Progenitor cell of endocrine pancreas (in vitro differentiated cells): Measurements from ENCODE around the gene SNRPE. TPM values are rescaled to one million over a fixed set of nuclear protein-coding genes. Genes with fewer than 3 reads are reported as not detected.

Source experiments
- DNase-seq: peaks from one replicate; pipeline ENCODE4 v3.0.0; 2021; ENCODE audit warnings: low spot score; ENCODE audit not compliant: unreplicated experiment
- H3K27ac Mint-ChIP-seq: 2 replicates; pipeline ENCODE4 v1.8.0; 2021; ENCODE audit warnings: mild to moderate bottlenecking, moderate library complexity, mixed read lengths
- H3K27me3 Mint-ChIP-seq: 2 replicates; pipeline ENCODE4 v1.8.0; 2021; ENCODE audit warnings: mixed read lengths
- H3K36me3 Mint-ChIP-seq: 2 replicates; pipeline ENCODE4 v1.8.0; 2022; ENCODE audit warnings: mixed read lengths; ENCODE audit not compliant: insufficient read depth
- H3K4me1 Mint-ChIP-seq: 2 replicates; pipeline ENCODE4 v1.8.0; 2021; ENCODE audit warnings: low read depth, mixed read lengths
- H3K4me3 Mint-ChIP-seq: 2 replicates; pipeline ENCODE4 v1.8.0; 2021; ENCODE audit warnings: low read depth, mild to moderate bottlenecking, moderate library complexity, mixed read lengths
- H3K9me3 Mint-ChIP-seq: 2 replicates; pipeline ENCODE4 v1.8.0; 2021; ENCODE audit warnings: low read depth, mixed read lengths
- CTCF ChIP-seq: fragments of 200-600 bp; sonication (generic); IDR thresholded peaks from one replicate; pipeline ENCODE4 v1.5.0; 2021; ENCODE audit warnings: antibody characterized with exemption, mild to moderate bottlenecking; ENCODE audit not compliant: unreplicated experiment
- long read RNA-seq: library from polyadenylated mRNA; unstranded; transcript quantifications from one replicate; pipeline ENCODE4 v2.0.0, GENCODE V29; 2020
- total RNA-seq: library from RNA; stranded (reverse); gene quantifications from 2 replicates; pipeline ENCODE4 v1.2.1, GENCODE V29; 2021

Gene SNRPE
- total RNA-seq: 240 and 253 TPM in 2 replicates
- long read RNA-seq, transcript SNRPE-202 (5 exons, 942 nt): major isoform, 70 of 82 reads
- long read RNA-seq, transcript SNRPE-206 (4 exons, 967 nt): minor isoform, 5 of 82 reads
- long read RNA-seq, partial matches to known transcripts: 0 of 82 reads
- long read RNA-seq, other reads (novel, unspliced or antisense): 3 of 82 reads

DNA sequence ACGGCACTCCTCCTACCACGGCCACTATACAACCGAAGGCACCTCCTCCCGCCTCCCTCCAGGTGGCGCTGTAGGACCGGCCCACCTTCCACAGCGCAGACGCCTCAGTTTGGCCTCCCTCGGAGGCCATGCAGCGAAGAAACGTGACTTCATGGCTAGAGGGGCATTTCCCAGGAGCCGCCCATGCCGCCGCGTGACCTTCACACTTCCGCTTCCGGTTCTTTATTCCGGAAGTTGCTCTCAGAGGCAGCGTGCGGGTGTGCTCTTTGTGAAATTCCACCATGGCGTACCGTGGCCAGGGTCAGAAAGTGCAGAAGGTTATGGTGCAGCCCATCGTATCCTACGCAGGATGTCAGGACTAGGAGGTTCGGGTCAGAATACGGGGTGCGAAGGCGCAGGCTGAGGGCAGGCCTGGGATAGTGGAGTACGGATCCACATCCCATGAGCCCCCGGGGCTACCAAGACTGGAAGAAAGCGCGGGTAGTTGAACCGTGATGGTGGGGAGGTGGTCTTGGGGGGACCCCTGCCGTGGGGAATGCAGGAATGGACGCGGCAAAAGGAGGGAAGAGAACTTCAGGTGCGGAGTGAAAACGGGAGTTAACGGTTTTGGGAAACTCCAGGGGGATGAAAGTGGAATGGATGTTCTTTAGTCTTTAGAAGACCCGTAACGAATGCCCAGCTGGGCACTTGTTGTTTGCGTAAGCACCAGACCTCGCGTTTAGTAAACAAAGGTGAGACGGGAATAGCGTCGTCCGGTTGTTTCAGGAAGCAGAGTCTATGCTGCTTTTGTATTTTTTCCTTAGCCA is at the start of gene SNRPE:
Gene SNRPE, plus strand, starts transcription at position 221 of the 806 bp plus-strand sequence. Its CDS starts 61 bp downstream, at position 282.
- Mint-ChIP-seq H3K36me3 (peaks cover 16% of the 10 kb centered on the region), H3K27me3 (no peaks in the 10 kb centered on the region), H3K4me3 (peak within 1 kb of the TSS; percentile 96), H3K27ac (peak within 1 kb of the TSS; percentile 99), H3K4me1 (peaks cover 11% of the 10 kb centered on the region), H3K9me3 (no peaks in the 10 kb centered on the region)
- TF ChIP-seq CTCF: peak; percentile 94
- DNase-seq: peak; percentile 96

DNA sequence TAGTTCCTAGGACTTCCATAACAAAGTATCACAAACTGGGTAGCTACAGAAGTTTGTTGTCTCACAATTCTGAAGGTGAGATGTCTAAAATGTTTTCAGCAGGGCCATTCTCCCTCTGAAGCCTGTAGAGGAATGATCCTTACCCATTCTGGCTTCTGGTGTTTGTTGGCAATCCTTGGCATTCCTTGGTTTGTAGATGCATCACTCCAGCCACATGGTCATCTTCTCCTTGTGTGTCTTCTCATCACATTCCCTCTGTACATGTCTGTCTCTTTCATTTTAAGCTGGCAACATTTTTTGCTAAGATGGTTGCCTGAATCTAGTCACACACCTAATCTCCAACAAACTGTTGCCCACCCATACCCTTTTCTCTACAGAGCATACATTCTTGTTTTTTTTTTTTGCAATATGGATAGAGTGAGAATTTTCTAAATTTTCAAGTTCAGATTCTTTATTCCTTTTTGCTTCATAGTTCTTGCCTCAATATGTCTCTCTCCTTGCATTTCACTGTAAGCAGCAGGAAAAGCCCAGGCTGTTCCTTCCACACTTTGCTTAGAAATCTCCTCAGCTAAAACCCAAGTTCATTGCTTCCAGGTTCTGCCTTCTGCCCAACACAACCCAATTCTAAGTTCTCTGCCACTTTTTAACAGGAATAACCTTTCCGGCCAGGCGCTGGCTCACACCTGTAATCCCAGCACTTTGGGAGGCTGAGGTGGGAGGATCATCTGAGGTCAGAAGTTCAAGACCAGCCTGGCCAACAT is 47.6 kb upstream of the SNRPE start:
- Mint-ChIP-seq H3K27me3 (no peaks in the 10 kb centered on the region), H3K4me3 (no peak overlapping the region), H3K9me3 (no peaks in the 10 kb centered on the region), H3K27ac (peak overlapping the region; percentile 56), H3K36me3 (peaks cover 26% of the 10 kb centered on the region), H3K4me1 (no peaks in the 10 kb centered on the region)
- TF ChIP-seq CTCF: no peak
- no peak for DNase-seq

DNA sequence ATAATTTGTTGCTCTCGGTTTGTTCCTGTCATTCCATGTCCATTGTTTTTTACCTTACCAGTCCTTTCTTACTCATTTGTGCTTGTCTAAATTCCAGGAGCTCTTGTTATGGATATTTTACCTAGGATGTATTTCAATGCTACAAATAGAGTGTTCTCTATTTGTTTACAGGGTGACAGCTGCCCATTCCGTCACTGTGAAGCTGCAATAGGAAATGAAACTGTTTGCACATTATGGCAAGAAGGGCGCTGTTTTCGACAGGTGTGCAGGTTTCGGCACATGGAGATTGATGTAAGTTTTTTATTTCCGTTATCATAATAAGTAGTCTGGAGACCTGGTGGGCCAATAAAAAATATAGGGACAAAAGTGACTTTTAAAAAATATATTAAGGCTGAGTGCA is 43.0 kb upstream of the SNRPE start:
- DNase-seq: no peak
- no peak overlapping the region for H3K4me3 Mint-ChIP-seq
- H3K4me1 Mint-ChIP-seq: no peaks in the 10 kb centered on the region
- no peak overlapping the region for H3K27ac Mint-ChIP-seq
- no peaks in the 10 kb centered on the region for H3K9me3 Mint-ChIP-seq
- H3K27me3 Mint-ChIP-seq: no peaks in the 10 kb centered on the region
- H3K36me3 Mint-ChIP-seq: peaks cover 36% of the 10 kb centered on the region
- TF ChIP-seq CTCF: no peak

- TF ChIP-seq CTCF: no peak
- Mint-ChIP-seq H3K4me1 (no peaks in the 10 kb centered on the region), H3K27ac (no peak overlapping the region), H3K4me3 (no peak overlapping the region), H3K9me3 (no peaks in the 10 kb centered on the region), H3K27me3 (no peaks in the 10 kb centered on the region), H3K36me3 (peaks cover 43% of the 10 kb centered on the region)
- no peak for DNase-seq
Observed at GRCh38 chr1:203823306-203823705, 38.1 kb upstream of the SNRPE start.

DNA sequence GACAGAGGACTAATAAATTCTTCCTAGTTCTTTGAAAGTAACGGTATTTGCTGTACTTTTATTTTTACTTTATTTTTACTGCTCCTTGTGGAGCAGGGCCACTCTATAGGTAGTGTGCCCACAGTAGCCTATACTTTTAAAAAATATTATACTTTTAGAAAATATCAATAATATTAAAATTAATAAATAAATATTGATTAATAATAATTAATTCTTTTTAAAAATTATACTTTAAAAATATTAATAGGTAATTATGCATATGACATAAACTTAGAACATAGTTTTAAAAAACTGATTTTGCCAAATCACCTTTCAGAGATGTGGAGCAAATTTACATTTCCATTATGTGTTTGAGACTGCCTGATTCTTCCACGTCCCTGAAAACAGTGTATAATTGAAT is 35.2 kb upstream of the SNRPE start:
- H3K4me3 Mint-ChIP-seq: no peak overlapping the region
- H3K27ac Mint-ChIP-seq: no peak overlapping the region
- H3K9me3 Mint-ChIP-seq: no peaks in the 10 kb centered on the region
- TF ChIP-seq CTCF: no peak
- no peaks in the 10 kb centered on the region for H3K4me1 Mint-ChIP-seq
- no peak for DNase-seq
- peaks cover 42% of the 10 kb centered on the region for H3K36me3 Mint-ChIP-seq
- no peaks in the 10 kb centered on the region for H3K27me3 Mint-ChIP-seq
